Measurements from ENCODE around the gene RAB3GAP1. TPM values are rescaled to one million over a fixed set of nuclear protein-coding genes. Genes with fewer than 3 reads are reported as not detected.
A peak's percentile ranks its signal among the peaks of the same experiment; 100 is the strongest.

The RAB3GAP1 gene
- total RNA-seq, 1 donor from 2014 or later: 49.3 TPM

DNA sequence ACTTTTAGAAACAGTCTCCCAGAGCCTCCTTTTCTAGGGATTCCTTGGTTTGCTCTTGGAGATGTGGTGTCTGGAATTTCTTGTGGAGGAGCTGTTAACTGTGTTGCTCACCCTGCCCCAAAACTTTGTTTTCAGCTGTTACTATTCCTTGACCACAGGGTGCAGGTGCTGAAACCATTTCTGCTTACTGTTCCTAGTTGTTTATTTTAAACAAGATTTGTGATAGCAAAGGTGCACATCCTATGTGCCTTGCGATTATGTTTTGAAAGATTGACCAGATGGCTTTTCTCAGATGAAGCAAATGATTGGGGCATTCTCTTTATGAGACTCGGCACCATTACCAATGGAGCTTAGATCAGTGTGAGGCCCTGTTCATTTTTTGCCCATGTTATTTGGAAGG is 111.2 kb downstream of the RAB3GAP1 start:
- Histone ChIP-seq H3K27ac (ENCODE audit: low read depth, low read length) (no peak overlapping the region), H3K4me1 (ENCODE audit: insufficient read depth, low read length) (peaks cover 5% of the 10 kb centered on the region), H4K20me1 (ENCODE audit: insufficient read depth, low read length) (no peaks in the 10 kb centered on the region), H3K4me3 (ENCODE audit: insufficient read depth, low read depth, low read length) (no peak overlapping the region), H3K36me3 (ENCODE audit: insufficient read depth, low read length) (peaks cover 24% of the 10 kb centered on the region), H3K4me2 (ENCODE audit: low read length) (no peak overlapping the region), H3K79me2 (ENCODE audit: insufficient read depth, low read length) (no peaks in the 10 kb centered on the region), H2AFZ (ENCODE audit: low read depth, low read length) (no peak overlapping the region), H3K9me3 (ENCODE audit: insufficient read depth, low read depth, low read length) (no peaks in the 10 kb centered on the region), H3K27me3 (ENCODE audit: insufficient read depth, low read length) (no peaks in the 10 kb centered on the region), H3K9ac (ENCODE audit: low read length) (no peak overlapping the region)
- TF ChIP-seq EZH2 (IDR thresholded peaks at IDR 0.05; ENCODE audit: insufficient read depth, low read length): no peak
- TF ChIP-seq, protein P1, sequence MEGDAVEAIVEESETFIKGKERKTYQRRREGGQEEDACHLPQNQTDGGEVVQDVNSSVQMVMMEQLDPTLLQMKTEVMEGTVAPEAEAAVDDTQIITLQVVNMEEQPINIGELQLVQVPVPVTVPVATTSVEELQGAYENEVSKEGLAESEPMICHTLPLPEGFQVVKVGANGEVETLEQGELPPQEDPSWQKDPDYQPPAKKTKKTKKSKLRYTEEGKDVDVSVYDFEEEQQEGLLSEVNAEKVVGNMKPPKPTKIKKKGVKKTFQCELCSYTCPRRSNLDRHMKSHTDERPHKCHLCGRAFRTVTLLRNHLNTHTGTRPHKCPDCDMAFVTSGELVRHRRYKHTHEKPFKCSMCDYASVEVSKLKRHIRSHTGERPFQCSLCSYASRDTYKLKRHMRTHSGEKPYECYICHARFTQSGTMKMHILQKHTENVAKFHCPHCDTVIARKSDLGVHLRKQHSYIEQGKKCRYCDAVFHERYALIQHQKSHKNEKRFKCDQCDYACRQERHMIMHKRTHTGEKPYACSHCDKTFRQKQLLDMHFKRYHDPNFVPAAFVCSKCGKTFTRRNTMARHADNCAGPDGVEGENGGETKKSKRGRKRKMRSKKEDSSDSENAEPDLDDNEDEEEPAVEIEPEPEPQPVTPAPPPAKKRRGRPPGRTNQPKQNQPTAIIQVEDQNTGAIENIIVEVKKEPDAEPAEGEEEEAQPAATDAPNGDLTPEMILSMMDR (IDR thresholded peaks at IDR 0.05; ENCODE audit: insufficient read depth, low read depth, low read length): no peak
- FAIRE-seq: no peak
- Mint-ChIP-seq H3K27me3 (ENCODE audit: low read depth, unreplicated experiment) (no peaks in the 10 kb centered on the region), H3K27ac (ENCODE audit: unreplicated experiment) (no peak overlapping the region), H3K4me3 (ENCODE audit: unreplicated experiment) (no peak overlapping the region), H3K4me1 (ENCODE audit: low read depth, unreplicated experiment) (peaks cover 8% of the 10 kb centered on the region), H3K9me3 (ENCODE audit: unreplicated experiment) (no peaks in the 10 kb centered on the region), H3K36me3 (ENCODE audit: low read depth, unreplicated experiment) (peaks cover under 1% of the 10 kb centered on the region)
- DNase-seq (ENCODE audit: low read depth): no peak

DNA sequence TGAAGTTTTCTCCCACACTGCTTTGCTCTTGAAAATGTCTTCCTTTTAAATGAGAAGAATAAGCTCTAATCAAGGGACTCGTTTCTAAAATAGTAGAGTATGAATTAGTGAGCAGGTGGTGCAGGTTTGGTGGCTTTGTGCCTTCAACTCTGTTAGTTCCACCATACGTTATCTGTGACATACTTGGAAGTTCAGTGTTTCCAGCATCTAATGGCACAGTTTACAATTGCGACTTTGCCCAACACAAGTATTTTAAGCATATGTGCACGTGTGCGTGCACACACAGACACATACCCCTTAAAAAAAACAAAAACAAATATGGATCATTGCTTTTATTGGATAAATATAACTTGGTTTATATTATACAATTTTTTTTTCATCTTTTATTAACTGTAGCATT is 111.8 kb downstream of the RAB3GAP1 start:
- no peaks in the 10 kb centered on the region for H3K9me3 Mint-ChIP-seq (ENCODE audit: unreplicated experiment)
- no peak overlapping the region for H3K9ac ChIP-seq (ENCODE audit: low read length)
- H3K27ac Mint-ChIP-seq (ENCODE audit: unreplicated experiment): no peak overlapping the region
- no peaks in the 10 kb centered on the region for H3K27me3 Mint-ChIP-seq (ENCODE audit: low read depth, unreplicated experiment)
- H3K27ac ChIP-seq (ENCODE audit: low read depth, low read length): no peak overlapping the region
- no peaks in the 10 kb centered on the region for H3K9me3 ChIP-seq (ENCODE audit: insufficient read depth, low read depth, low read length)
- peaks cover 10% of the 10 kb centered on the region for H3K4me1 Mint-ChIP-seq (ENCODE audit: low read depth, unreplicated experiment)
- no peak overlapping the region for H3K4me3 Mint-ChIP-seq (ENCODE audit: unreplicated experiment)
- FAIRE-seq (no peak), DNase-seq (ENCODE audit: low read depth) (no peak)
- H4K20me1 ChIP-seq (ENCODE audit: insufficient read depth, low read length): no peaks in the 10 kb centered on the region
- no peak overlapping the region for H3K4me3 ChIP-seq (ENCODE audit: insufficient read depth, low read depth, low read length)
- no peaks in the 10 kb centered on the region for H3K27me3 ChIP-seq (ENCODE audit: insufficient read depth, low read length)
- H3K4me2 ChIP-seq (ENCODE audit: low read length): no peak overlapping the region
- peaks cover 6% of the 10 kb centered on the region for H3K36me3 Mint-ChIP-seq (ENCODE audit: low read depth, unreplicated experiment)
- peaks cover 28% of the 10 kb centered on the region for H3K36me3 ChIP-seq (ENCODE audit: insufficient read depth, low read length)
- peaks cover 5% of the 10 kb centered on the region for H3K4me1 ChIP-seq (ENCODE audit: insufficient read depth, low read length)
- TF ChIP-seq, protein P1 (IDR thresholded peaks at IDR 0.05; ENCODE audit: insufficient read depth, low read depth, low read length): no peak
- no peak for TF ChIP-seq EZH2 (IDR thresholded peaks at IDR 0.05; ENCODE audit: insufficient read depth, low read length)
- no peak overlapping the region for H2AFZ ChIP-seq (ENCODE audit: low read depth, low read length)
- no peaks in the 10 kb centered on the region for H3K79me2 ChIP-seq (ENCODE audit: insufficient read depth, low read length)

DNA sequence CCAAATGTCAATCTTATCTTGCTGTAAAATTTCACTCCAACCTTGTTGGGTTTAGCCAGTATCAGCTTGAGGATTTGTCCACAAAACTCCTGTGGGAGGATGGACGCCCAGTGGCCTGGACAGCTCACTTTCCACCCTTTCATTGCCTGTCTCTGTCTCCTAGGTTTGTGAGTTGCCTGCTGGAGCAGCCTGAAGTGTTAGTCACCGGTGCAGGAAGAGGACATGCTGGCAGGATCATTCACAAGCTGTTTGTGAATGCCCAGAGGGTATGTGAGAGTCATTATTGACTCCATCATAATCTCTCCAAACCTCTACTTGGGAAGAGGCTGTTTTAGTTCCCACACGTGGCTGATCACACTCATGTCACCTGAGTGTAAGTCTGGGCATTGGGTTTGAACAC is 112.3 kb downstream of the RAB3GAP1 start:
- Histone ChIP-seq H3K27ac (ENCODE audit: low read depth, low read length) (peak overlapping the region; percentile 61), H3K9ac (ENCODE audit: low read length) (no peak overlapping the region), H3K4me2 (ENCODE audit: low read length) (no peak overlapping the region), H3K27me3 (ENCODE audit: insufficient read depth, low read length) (no peaks in the 10 kb centered on the region), H3K79me2 (ENCODE audit: insufficient read depth, low read length) (no peaks in the 10 kb centered on the region), H3K36me3 (ENCODE audit: insufficient read depth, low read length) (peaks cover 33% of the 10 kb centered on the region), H3K9me3 (ENCODE audit: insufficient read depth, low read depth, low read length) (no peaks in the 10 kb centered on the region), H4K20me1 (ENCODE audit: insufficient read depth, low read length) (no peaks in the 10 kb centered on the region), H3K4me1 (ENCODE audit: insufficient read depth, low read length) (peaks cover 5% of the 10 kb centered on the region), H3K4me3 (ENCODE audit: insufficient read depth, low read depth, low read length) (no peak overlapping the region), H2AFZ (ENCODE audit: low read depth, low read length) (no peak overlapping the region)
- H3K4me3 Mint-ChIP-seq (ENCODE audit: unreplicated experiment): no peak overlapping the region
- TF ChIP-seq EZH2 (IDR thresholded peaks at IDR 0.05; ENCODE audit: insufficient read depth, low read length): no peak
- TF ChIP-seq, protein P1 (IDR thresholded peaks at IDR 0.05; ENCODE audit: insufficient read depth, low read depth, low read length): no peak
- FAIRE-seq: no peak
- no peaks in the 10 kb centered on the region for H3K9me3 Mint-ChIP-seq (ENCODE audit: unreplicated experiment)
- no peak overlapping the region for H3K27ac Mint-ChIP-seq (ENCODE audit: unreplicated experiment)
- H3K27me3 Mint-ChIP-seq (ENCODE audit: low read depth, unreplicated experiment): no peaks in the 10 kb centered on the region
- peaks cover 10% of the 10 kb centered on the region for H3K4me1 Mint-ChIP-seq (ENCODE audit: low read depth, unreplicated experiment)
- DNase-seq (ENCODE audit: low read depth): peak; percentile 74
- peaks cover 10% of the 10 kb centered on the region for H3K36me3 Mint-ChIP-seq (ENCODE audit: low read depth, unreplicated experiment)
